Ascending aorta (tissue), 2 donors: Measurements from ENCODE around the gene THOC6. TPM values are rescaled to one million over a fixed set of nuclear protein-coding genes. Genes with fewer than 3 reads are reported as not detected.
A peak's percentile ranks its signal among the peaks of the same experiment; 100 is the strongest.
"Not testable (repeated sequence)": the region's sequence is repeated elsewhere in the genome, so short reads cannot be mapped to it uniquely, and the experiment has no call there.

Source experiments
- DNase-seq, 2 donors: peaks; one replicate each; pipeline ENCODE4 v3.0.0-alpha.2; 2019; ENCODE audit warnings: low spot score in 2 of 2
- H3K27ac ChIP-seq, 2 donors: fragments of 200-600 bp; sonication (generic); one replicate each; pipeline ENCODE4 v1.5.1; 2016 to 2017; ENCODE audit warnings: mild to moderate bottlenecking in 1 of 2
- H3K27me3 ChIP-seq: fragments of 200-600 bp; sonication (generic); one replicate; pipeline ENCODE4 v1.5.1; 2017
- H3K36me3 ChIP-seq, 2 donors: fragments of 200-600 bp; sonication (generic); one replicate each; pipeline ENCODE4 v1.5.1; 2016
- H3K4me1 ChIP-seq, 2 donors: fragments of 200-600 bp; sonication (generic); one replicate each; pipeline ENCODE4 v1.5.1; 2016 to 2017; ENCODE audit warnings: mild to moderate bottlenecking in 1 of 2
- H3K4me3 ChIP-seq, 2 donors: fragments of 200-600 bp; sonication (generic); one replicate each; pipeline ENCODE4 v1.5.1; 2016 to 2017; ENCODE audit warnings: mild to moderate bottlenecking in 1 of 2
- H3K9me3 ChIP-seq, 2 donors: fragments of 200-600 bp; sonication (generic); one replicate each; pipeline ENCODE4 v1.5.1; 2016
- intact Hi-C: fragments of 100-400 bp; cut with DNase I; formaldehyde crosslinking; loops from one replicate; pipeline ENCODE4 v1.15.1; 2023
- total RNA-seq: library from RNA; depleted of rRNA; stranded (reverse); fragments of >200 nt; gene quantifications from one replicate; pipeline ENCODE4 v1.1.0, GENCODE V29; 2016
- TF ChIP-seq, protein P1 (sequence below), 3 experiments: fragments of 200-600 bp in 2 of 3; fragments of 450-650 bp in 1 of 3; sonication (generic) in 2 of 3; IDR thresholded peaks; one replicate each; pipeline ENCODE4 v1.5.1; 2016 to 2019; ENCODE audit warnings: antibody characterized with exemption in 3 of 3, mild to moderate bottlenecking in 1 of 3, moderate library complexity in 1 of 3

Gene THOC6
- total RNA-seq, 1 donor from 2014 or later = 32.6 TPM

DNA sequence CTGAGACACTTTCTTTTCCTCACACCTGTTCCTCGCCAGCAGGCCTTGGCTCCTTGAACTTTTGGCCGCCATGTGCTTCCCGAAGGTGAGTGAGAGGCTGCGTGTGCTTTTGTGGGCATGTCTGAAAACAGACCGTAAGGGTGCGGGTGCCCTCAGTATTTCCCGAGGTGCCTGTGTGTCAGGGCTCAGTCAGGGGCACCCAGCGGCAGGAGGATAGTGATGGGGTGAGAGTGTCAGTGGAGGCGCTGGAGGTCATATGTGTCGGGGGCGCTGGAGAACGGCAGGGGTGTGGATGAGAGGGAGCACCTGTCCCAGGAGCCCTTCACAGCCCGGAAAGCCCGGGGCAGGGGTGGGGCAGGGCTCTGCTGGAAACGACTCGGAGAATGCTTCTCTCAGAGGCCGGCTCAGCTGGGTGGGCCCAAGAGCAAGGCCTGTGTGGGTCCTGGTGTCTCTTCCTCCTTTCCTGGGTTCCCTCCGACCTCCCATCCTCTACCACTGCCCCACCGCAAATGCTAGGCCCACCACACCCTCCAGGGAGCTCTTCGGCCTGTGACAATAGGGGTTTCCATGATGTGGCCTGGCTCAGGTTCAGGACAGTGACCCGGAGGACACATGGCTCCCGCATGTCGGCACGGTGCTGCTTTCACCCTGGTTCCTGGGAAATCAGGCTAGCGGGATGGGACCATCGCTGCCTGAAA is 42.1 kb downstream of the THOC6 start:
- peak overlapping the region in 1 of 2 donors; percentile 45 for H3K4me3 ChIP-seq
- intact Hi-C loops = no loop called here
- H3K27ac ChIP-seq = peak overlapping the region; percentile 19 to 29
- H3K36me3 ChIP-seq = no peaks in the 10 kb centered on the region
- TF ChIP-seq, protein P1, sequence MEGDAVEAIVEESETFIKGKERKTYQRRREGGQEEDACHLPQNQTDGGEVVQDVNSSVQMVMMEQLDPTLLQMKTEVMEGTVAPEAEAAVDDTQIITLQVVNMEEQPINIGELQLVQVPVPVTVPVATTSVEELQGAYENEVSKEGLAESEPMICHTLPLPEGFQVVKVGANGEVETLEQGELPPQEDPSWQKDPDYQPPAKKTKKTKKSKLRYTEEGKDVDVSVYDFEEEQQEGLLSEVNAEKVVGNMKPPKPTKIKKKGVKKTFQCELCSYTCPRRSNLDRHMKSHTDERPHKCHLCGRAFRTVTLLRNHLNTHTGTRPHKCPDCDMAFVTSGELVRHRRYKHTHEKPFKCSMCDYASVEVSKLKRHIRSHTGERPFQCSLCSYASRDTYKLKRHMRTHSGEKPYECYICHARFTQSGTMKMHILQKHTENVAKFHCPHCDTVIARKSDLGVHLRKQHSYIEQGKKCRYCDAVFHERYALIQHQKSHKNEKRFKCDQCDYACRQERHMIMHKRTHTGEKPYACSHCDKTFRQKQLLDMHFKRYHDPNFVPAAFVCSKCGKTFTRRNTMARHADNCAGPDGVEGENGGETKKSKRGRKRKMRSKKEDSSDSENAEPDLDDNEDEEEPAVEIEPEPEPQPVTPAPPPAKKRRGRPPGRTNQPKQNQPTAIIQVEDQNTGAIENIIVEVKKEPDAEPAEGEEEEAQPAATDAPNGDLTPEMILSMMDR (IDR thresholded peaks at IDR 0.05) = no peak
- H3K27me3 ChIP-seq = no peaks in the 10 kb centered on the region
- no peaks in the 10 kb centered on the region for H3K9me3 ChIP-seq
- no peak for DNase-seq
- H3K4me1 ChIP-seq = peaks cover 0 to 5% of the 10 kb centered on the region in 2 donors

DNA sequence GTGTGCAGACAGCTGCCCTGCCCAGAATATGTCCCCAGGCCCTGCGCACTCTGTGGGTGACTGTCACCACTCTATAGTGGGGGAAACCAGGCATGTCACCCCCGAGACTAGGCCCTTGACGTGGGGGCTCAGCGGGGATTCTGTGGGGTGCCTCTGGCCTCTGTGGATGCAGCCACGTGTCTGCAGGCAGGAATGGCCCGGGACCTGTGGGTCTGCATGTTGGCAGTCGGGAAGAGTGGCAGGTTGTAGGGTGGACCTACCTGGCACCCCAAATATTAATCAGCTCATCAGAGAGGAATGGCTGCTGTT is 42.6 kb downstream of the THOC6 start:
- DNase-seq = no peak
- Histone ChIP-seq H3K36me3 (no peaks in the 10 kb centered on the region), H3K4me3 (peak overlapping the region in 1 of 2 donors; percentile 45), H3K27me3 (no peaks in the 10 kb centered on the region), H3K27ac (no peak overlapping the region), H3K4me1 (peaks cover 0 to 5% of the 10 kb centered on the region in 2 donors), H3K9me3 (no peaks in the 10 kb centered on the region)
- intact Hi-C loops = no loop called here
- TF ChIP-seq, protein P1 (IDR thresholded peaks at IDR 0.05) = no peak

DNA sequence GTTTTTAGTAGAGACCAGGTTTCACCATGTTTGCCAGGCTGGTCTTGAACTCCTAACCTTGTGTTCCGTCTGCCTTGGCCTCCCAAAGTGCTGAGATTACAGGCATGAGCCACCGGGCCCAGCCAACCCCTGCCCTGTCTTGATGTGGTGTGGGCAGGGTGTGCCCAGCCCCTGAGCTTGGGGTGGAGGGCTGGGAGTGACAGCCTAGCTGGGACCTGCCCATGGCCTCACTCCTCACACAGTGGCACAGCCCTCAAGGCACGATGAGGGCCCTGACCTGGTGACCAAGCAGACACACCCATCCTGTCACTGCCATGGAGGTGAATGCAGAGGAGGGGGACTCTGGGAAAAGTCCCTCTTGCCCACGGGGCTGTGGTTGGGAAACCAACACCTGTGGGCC is 44.7 kb downstream of the THOC6 start:
- TF ChIP-seq, protein P1 (IDR thresholded peaks at IDR 0.05) = no peak
- no peak for DNase-seq
- H3K4me3 ChIP-seq = no peak overlapping the region
- H3K27me3 ChIP-seq = no peaks in the 10 kb centered on the region
- no peaks in the 10 kb centered on the region for H3K9me3 ChIP-seq
- no peak overlapping the region for H3K27ac ChIP-seq
- H3K4me1 ChIP-seq = peaks cover 0 to 5% of the 10 kb centered on the region in 2 donors
- intact Hi-C loops = no loop called here
- no peaks in the 10 kb centered on the region for H3K36me3 ChIP-seq

DNA sequence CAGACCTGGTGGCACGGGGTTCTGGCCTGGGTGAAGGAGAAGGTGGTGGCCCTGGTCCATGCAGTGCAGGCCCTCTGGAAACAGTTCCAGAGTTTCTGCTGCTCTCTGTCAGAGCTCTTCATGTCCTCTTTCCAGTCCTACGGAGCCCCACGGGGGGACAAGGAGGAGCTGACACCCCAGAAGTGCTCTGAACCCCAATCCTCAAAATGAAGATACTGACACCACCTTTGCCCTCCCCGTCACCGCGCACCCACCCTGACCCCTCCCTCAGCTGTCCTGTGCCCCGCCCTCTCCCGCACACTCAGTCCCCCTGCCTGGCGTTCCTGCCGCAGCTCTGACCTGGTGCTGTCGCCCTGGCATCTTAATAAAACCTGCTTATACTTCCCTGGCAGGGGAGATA is 45.3 kb downstream of the THOC6 start:
- H3K9me3 ChIP-seq, H3K27me3 ChIP-seq, H3K4me3 ChIP-seq, intact Hi-C loops, DNase-seq, H3K36me3 ChIP-seq, H3K27ac ChIP-seq, H3K4me1 ChIP-seq: not testable (repeated sequence)

DNA sequence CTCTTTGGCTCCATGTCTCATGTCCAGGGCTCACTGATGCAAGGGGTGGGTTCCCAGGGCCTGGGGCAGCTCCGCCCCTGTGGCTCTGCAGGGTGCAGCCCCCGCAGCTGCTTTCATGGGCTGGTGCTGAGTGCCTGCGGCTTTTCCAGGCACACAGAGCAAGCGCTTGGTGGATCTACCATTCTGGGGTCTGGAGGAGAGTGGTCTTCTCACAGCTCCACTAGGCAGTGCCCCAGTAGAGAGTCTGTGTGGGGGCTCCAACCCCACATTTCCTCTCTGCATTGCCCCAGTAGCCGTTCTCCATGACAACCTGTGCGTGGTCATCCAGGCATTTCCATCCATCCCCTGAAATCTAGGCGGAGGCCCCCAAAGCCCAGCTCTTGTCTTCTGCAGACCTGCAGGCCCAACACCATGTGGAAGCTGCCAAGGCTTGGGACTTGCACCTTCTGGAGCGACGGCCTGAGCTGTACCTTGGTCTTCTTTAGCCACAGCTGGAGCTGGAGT is 46.8 kb downstream of the THOC6 start:
- TF ChIP-seq, protein P1 (IDR thresholded peaks at IDR 0.05) = no peak
- Histone ChIP-seq H3K27me3 (no peaks in the 10 kb centered on the region), H3K27ac (no peak overlapping the region), H3K4me1 (no peaks in the 10 kb centered on the region), H3K9me3 (no peaks in the 10 kb centered on the region), H3K36me3 (no peaks in the 10 kb centered on the region), H3K4me3 (no peak overlapping the region)
- intact Hi-C loops = no loop called here
- no peak for DNase-seq

DNA sequence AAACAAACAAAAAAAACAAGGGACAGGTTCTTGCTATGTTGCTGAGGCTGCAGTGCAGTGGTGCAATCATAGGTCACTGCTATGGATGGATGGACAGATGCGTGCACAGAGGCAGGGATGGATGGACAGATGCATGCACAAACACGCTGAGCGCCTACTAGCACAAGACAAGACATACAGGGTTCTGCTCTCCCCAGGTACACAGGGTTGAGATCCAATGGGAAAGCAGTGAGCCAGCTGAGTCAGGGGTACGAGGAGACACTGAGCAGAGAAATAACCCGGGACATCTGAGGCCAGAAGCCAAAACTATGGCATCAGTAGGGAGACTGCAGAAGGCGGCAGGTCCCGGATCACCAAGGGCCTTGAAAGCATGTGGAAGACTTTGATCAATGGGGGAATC is 47.8 kb downstream of the THOC6 start:
- intact Hi-C loops = no loop called here

DNA sequence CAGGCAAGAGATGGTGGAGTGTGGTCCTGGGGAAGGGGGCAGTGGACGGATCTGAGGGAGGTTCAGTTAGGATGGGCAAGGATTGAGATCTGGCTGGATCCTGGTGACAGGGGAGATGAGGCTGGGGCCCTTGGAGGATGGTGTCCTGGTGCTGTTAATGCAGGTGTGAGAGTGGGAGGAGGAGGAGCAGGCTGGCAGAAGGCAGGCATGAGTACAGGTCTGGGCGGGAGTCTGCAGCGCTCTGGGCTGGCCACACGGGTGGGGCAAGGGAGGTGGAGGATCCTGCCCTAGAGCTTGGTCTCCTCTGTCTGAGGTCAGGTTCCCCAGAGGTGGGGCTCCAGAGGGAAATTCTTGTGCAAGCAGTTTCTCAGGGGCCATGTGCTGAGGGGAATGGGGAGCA is 48.3 kb downstream of the THOC6 start:
- H3K9me3 ChIP-seq, intact Hi-C loops, H3K4me3 ChIP-seq, DNase-seq, H3K27me3 ChIP-seq, H3K36me3 ChIP-seq, H3K27ac ChIP-seq, H3K4me1 ChIP-seq: not testable (repeated sequence)

More for the DNA sequence above, 47.8 kb downstream of the THOC6 start:
- Histone ChIP-seq H3K27me3 (no peaks in the 10 kb centered on the region), H3K4me1 (no peaks in the 10 kb centered on the region), H3K27ac (no peak overlapping the region), H3K9me3 (no peaks in the 10 kb centered on the region), H3K36me3 (no peaks in the 10 kb centered on the region), H3K4me3 (no peak overlapping the region)
- TF ChIP-seq, protein P1 (IDR thresholded peaks at IDR 0.05) = no peak
- no peak for DNase-seq

DNA sequence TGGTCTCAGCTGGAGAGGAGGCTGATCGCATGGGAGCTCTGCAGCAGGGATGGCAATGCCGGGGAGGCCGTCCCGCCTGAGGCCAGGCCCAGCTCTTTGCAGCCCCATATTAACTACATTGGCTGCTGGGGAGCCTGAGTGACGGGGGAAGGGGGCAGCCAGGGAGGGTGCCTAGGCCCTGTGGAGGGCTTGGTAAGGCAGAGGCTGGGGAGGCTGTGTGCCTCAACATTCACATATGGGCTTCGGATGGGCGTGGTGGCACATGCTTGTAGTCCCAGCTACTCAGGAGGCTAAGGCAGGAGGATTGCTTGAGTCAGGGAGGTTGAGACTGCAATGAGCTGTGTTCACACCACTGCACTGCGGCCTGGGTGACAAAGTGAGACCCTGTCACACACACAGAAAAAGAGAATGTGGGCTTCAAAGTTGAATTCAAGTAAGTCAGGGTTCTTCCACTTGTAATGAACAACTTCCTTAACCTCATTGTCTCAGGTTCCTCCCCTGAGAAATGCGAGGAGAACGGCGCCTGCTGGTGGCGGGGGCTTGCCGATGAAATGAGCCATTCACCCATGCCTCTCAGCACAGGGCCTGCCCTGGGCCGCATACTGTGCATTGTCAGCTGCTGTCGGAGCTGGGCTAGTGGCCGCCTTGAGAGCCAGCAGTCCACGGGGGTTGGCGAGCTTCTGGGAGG is 48.9 kb downstream of the THOC6 start:
- H3K36me3 ChIP-seq, H3K4me1 ChIP-seq, H3K9me3 ChIP-seq, H3K4me3 ChIP-seq, DNase-seq, H3K27ac ChIP-seq, H3K27me3 ChIP-seq, intact Hi-C loops: not testable (repeated sequence)
